ENCODE data around the gene RAPGEF5.

The RAPGEF5 gene

DNA sequence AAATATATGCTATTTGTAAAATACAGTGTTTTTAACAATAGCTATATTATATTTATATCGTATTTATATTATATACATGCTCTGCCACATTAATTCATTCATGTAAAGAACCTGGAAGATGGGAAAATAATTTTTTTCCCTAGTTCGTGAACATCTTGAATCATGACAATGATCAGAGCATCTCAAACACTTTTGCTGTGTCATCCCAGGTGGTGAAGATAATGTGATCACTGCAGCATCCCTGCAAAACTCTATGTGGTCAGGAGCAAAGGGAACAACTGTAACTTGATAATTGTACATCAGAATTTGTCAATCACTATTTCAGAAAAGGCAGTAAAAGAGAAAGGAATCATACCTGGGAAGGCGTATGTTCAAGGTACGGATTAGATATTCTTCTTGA is 39.3 kb downstream of the RAPGEF5 start:
- no peak overlapping the region for H3K27ac ChIP-seq
- H3K27me3 ChIP-seq (replicated peaks) = no peaks in the 10 kb centered on the region
- TF ChIP-seq, protein P1, sequence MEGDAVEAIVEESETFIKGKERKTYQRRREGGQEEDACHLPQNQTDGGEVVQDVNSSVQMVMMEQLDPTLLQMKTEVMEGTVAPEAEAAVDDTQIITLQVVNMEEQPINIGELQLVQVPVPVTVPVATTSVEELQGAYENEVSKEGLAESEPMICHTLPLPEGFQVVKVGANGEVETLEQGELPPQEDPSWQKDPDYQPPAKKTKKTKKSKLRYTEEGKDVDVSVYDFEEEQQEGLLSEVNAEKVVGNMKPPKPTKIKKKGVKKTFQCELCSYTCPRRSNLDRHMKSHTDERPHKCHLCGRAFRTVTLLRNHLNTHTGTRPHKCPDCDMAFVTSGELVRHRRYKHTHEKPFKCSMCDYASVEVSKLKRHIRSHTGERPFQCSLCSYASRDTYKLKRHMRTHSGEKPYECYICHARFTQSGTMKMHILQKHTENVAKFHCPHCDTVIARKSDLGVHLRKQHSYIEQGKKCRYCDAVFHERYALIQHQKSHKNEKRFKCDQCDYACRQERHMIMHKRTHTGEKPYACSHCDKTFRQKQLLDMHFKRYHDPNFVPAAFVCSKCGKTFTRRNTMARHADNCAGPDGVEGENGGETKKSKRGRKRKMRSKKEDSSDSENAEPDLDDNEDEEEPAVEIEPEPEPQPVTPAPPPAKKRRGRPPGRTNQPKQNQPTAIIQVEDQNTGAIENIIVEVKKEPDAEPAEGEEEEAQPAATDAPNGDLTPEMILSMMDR (IDR thresholded peaks at IDR 0.05; ENCODE audit: low read depth, low read length, missing control alignments) = no peak
- no peak for DNase-seq
- no peak overlapping the region for H3K4me3 ChIP-seq (ENCODE audit: low read depth, low read length)
- H3K36me3 ChIP-seq (replicated peaks) = no peaks in the 10 kb centered on the region
- in situ Hi-C loops (cut with HindIII; ENCODE audit: low pct_ligation_motif_present, low sequenced_read_pairs) = no loop called here

DNA sequence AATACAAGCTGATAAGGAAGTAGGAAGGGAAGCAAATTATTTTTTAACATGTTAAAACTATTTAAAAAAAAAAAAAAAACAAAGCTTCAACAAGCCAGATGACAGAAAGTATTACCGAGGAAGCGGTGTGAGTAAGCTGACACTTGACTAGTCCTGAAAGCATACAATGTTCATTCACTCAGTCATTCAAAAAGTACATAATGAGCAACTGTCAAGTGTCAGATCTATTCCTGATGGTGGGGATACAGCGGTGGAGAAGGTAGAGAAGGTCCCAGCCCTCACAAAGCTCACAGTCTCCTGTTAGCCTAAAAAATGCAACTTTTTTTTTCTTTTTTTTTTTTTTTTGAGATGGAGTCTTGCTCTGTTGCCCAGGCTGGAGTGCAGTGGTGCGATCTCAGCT is 40.0 kb downstream of the RAPGEF5 start:
- TF ChIP-seq, protein P1 (IDR thresholded peaks at IDR 0.05; ENCODE audit: low read depth, low read length, missing control alignments) = no peak
- Histone ChIP-seq H3K36me3 (replicated peaks) (no peaks in the 10 kb centered on the region), H3K27me3 (replicated peaks) (no peaks in the 10 kb centered on the region), H3K4me3 (ENCODE audit: low read depth, low read length) (no peak overlapping the region), H3K27ac (no peak overlapping the region)
- no peak for DNase-seq
- in situ Hi-C loops (cut with HindIII; ENCODE audit: low pct_ligation_motif_present, low sequenced_read_pairs) = no loop called here

DNA sequence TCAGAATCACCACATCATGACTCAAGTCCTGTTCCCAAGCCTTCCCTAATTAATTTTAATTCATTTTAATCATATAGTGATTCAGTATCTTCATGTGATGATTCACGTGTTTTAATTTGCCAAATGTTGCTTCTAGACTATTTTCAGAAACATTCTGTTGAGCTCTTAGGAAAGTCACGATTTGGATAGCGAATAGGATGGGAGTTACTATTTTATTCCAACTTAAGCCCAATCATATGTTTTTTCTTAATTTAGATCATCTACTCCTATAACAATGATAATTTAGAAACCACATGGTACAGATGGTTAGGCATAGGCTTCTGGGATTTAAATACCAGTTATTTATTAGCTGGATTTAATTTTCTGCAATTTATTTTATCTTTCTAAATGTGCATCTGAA is 49.1 kb downstream of the RAPGEF5 start:
- Histone ChIP-seq H3K36me3 (replicated peaks) (no peaks in the 10 kb centered on the region), H3K4me3 (ENCODE audit: low read depth, low read length) (no peak overlapping the region), H3K27me3 (replicated peaks) (no peaks in the 10 kb centered on the region), H3K27ac (no peak overlapping the region)
- DNase-seq = no peak
- TF ChIP-seq, protein P1 (IDR thresholded peaks at IDR 0.05; ENCODE audit: low read depth, low read length, missing control alignments) = no peak
- in situ Hi-C loops (cut with HindIII; ENCODE audit: low pct_ligation_motif_present, low sequenced_read_pairs) = no loop called here

DNA sequence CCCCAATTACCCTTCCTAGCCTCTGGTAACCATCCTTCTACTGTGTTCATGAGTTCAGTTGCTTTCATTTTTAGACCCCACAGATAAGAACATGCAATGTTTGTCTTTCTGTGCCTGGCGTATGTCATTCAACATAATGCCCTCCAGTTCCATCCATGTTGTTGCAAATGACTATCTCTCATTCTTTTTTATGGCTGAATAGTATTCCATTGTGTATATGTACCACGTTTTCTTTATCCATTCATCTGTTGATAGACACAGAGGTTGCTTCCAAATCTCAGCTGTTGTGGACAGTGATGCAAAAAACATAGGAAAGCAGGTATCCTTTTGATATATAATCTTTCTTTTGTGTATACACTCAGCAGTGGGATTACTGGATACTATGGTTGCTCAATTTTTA is 51.2 kb downstream of the RAPGEF5 start:
- in situ Hi-C loops (cut with HindIII; ENCODE audit: low pct_ligation_motif_present, low sequenced_read_pairs) = no loop called here
- TF ChIP-seq, protein P1 (IDR thresholded peaks at IDR 0.05; ENCODE audit: low read depth, low read length, missing control alignments) = no peak
- H3K4me3 ChIP-seq (ENCODE audit: low read depth, low read length) = no peak overlapping the region
- no peak for DNase-seq
- H3K27me3 ChIP-seq (replicated peaks) = no peaks in the 10 kb centered on the region
- no peak overlapping the region for H3K27ac ChIP-seq
- no peaks in the 10 kb centered on the region for H3K36me3 ChIP-seq (replicated peaks)

DNA sequence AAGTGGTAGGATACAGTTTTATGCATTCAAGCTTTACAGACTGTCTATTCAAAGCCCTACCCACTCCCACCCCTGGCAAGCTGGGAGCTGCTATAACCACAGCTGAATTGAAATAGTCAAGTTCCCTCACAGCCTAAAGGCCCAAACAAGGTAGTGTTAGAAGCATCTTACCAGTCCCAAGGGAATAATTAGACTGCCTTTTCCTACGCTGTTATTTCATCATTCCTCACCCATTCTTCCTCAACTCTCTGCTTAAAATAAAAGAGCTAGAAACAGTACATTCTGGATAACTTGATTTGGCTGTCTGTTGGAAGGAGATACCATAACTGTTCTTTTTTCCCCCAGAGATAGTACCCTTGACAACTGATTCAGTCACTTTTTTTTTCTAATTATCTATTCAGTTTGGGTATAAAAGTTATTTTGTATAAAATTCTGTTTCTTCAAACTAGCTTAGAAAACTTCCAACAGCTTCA is 54.0 kb downstream of the RAPGEF5 start:
- H3K4me3 ChIP-seq (ENCODE audit: low read depth, low read length) = no peak overlapping the region
- no peak overlapping the region for H3K27ac ChIP-seq
- H3K27me3 ChIP-seq (replicated peaks) = no peaks in the 10 kb centered on the region
- TF ChIP-seq, protein P1 (IDR thresholded peaks at IDR 0.05; ENCODE audit: low read depth, low read length, missing control alignments) = no peak
- DNase-seq = no peak
- no peaks in the 10 kb centered on the region for H3K36me3 ChIP-seq (replicated peaks)
- in situ Hi-C loops (cut with HindIII; ENCODE audit: low pct_ligation_motif_present, low sequenced_read_pairs) = no loop called here

DNA sequence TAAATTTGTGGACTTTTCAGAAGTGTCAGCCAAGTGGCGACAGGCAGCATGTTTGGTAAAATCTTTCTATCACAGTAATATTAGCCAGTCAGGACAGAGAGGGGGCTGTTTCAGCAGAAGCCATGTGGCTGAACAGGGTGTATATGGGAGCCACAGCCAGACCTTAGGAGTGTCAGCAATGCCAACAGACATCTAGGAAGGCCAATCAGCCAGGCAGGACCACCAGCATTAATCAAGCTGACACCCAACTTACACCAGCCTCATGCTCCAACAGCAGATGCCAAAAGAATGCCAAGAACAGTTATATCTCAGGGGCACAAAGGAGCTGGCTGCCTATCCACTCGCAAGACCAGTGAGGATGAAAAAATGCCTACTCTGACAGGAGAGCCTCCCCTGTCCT is 54.8 kb downstream of the RAPGEF5 start:
- Histone ChIP-seq H3K36me3 (replicated peaks) (no peaks in the 10 kb centered on the region), H3K27me3 (replicated peaks) (no peaks in the 10 kb centered on the region), H3K4me3 (ENCODE audit: low read depth, low read length) (no peak overlapping the region), H3K27ac (no peak overlapping the region)
- TF ChIP-seq, protein P1 (IDR thresholded peaks at IDR 0.05; ENCODE audit: low read depth, low read length, missing control alignments) = no peak
- no peak for DNase-seq
- in situ Hi-C loops (cut with HindIII; ENCODE audit: low pct_ligation_motif_present, low sequenced_read_pairs) = no loop called here

Measured in brain microvascular endothelial cell (primary cell).